Vagina (tissue), 2 donors: ENCODE measurements around the gene MRNIP.

Source experiments
- POLR2A ChIP-seq, 2 donors: fragments of 450-650 bp; IDR thresholded peaks; one replicate each; pipeline ENCODE4 v1.6.1; 2017; ENCODE audit warnings: antibody characterized with exemption in 2 of 2, mild to moderate bottlenecking in 2 of 2, moderate library complexity in 2 of 2
- POLR2AphosphoS5 ChIP-seq, 2 donors: sonication (generic); formaldehyde crosslinking; IDR thresholded peaks; one replicate each; pipeline ENCODE4 v1.9.0; 2017; ENCODE audit warnings: antibody characterized with exemption in 2 of 2, mild to moderate bottlenecking in 2 of 2, low read depth in 1 of 2; ENCODE audit not compliant: insufficient read depth in 1 of 2
- TF ChIP-seq, protein P1 (sequence below), 3 experiments: fragments of 450-650 bp in 2 of 3; fragments of 200-600 bp in 1 of 3; sonication (generic) in 1 of 3; IDR thresholded peaks; one replicate each; pipeline ENCODE4 v1.5.1; 2017 to 2019; ENCODE audit warnings: antibody characterized with exemption in 3 of 3, mild to moderate bottlenecking in 2 of 3, moderate library complexity in 2 of 3

DNA sequence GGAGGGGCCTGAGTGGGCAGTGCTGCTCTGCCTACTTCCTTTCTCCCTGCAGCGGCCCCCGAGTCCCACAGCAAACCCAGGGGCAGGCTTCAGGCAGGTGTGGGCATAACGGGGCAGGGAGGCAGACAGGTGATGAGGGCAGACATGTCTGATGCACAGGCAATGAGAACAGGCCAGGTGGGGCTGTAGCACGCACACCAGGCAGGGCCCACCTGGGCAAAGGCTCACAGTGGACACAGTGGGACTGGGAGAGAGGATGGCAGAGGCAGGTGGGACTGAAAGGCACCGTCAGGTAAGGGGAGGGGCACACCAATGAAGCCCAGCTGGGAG lies 59.0 kb downstream of the MRNIP start:
- TF ChIP-seq, protein P1, sequence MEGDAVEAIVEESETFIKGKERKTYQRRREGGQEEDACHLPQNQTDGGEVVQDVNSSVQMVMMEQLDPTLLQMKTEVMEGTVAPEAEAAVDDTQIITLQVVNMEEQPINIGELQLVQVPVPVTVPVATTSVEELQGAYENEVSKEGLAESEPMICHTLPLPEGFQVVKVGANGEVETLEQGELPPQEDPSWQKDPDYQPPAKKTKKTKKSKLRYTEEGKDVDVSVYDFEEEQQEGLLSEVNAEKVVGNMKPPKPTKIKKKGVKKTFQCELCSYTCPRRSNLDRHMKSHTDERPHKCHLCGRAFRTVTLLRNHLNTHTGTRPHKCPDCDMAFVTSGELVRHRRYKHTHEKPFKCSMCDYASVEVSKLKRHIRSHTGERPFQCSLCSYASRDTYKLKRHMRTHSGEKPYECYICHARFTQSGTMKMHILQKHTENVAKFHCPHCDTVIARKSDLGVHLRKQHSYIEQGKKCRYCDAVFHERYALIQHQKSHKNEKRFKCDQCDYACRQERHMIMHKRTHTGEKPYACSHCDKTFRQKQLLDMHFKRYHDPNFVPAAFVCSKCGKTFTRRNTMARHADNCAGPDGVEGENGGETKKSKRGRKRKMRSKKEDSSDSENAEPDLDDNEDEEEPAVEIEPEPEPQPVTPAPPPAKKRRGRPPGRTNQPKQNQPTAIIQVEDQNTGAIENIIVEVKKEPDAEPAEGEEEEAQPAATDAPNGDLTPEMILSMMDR (IDR thresholded peaks at IDR 0.05): no peak
- TF ChIP-seq POLR2AphosphoS5 (IDR thresholded peaks at IDR 0.05; ENCODE audit: insufficient read depth in 1 of 2, low read depth in 1 of 2) (no peak), POLR2A (IDR thresholded peaks at IDR 0.05) (no peak)
